NCI-H2081 (cell line): ENCODE measurements around the gene MGAT4A.
A peak's percentile ranks its signal among the peaks of the same experiment; 100 is the strongest.

Source experiments
- DNase-seq, 2 experiments: peaks; one replicate each; lab custom pipeline; 2025; lab: John Stamatoyannopoulos, UW

MGAT4A gene

GRCh38 chr2:98658816-98659490 lies 72.0 kb downstream of the MGAT4A start:
- DNase-seq: no peak

GRCh38 chr2:98656800-98657199 lies 74.1 kb downstream of the MGAT4A start:
- DNase-seq: no peak

- DNase-seq: no peak
Observed at GRCh38 chr2:98654699-98655495, 76.0 kb downstream of the MGAT4A start.

GRCh38 chr2:98650998-98651397 lies 79.9 kb downstream of the MGAT4A start:
- DNase-seq: no peak

- no peak for DNase-seq
Observed at GRCh38 chr2:98649992-98650375, 80.9 kb downstream of the MGAT4A start.

GRCh38 chr2:98649135-98649991 lies 81.6 kb downstream of the MGAT4A start:
- peak; percentile 66 to 85 for DNase-seq

GRCh38 chr2:98648451-98648850 lies 82.5 kb downstream of the MGAT4A start:
- no peak for DNase-seq

GRCh38 chr2:98647636-98648035 lies 83.3 kb downstream of the MGAT4A start:
- DNase-seq: no peak

- DNase-seq: no peak
Observed at GRCh38 chr2:98643496-98644100, 87.3 kb downstream of the MGAT4A start.

GRCh38 chr2:98637401-98638147 lies 93.4 kb downstream of the MGAT4A start:
- no peak for DNase-seq

GRCh38 chr2:98634406-98635092 lies 96.4 kb downstream of the MGAT4A start:
- no peak for DNase-seq

- DNase-seq: no peak
Observed at GRCh38 chr2:98632351-98632750, 98.6 kb downstream of the MGAT4A start.

GRCh38 chr2:98623657-98624056 lies 107.3 kb downstream of the MGAT4A start:
- DNase-seq: peak in 1 of 2 experiments; percentile 35

- no peak for DNase-seq
Observed at GRCh38 chr2:98617149-98617548, 113.8 kb downstream of the MGAT4A start.

- no peak for DNase-seq
Observed at GRCh38 chr2:98615481-98615880, 115.5 kb downstream of the MGAT4A start.

- no peak for DNase-seq
Observed at GRCh38 chr2:98614024-98614739, 116.8 kb downstream of the MGAT4A start.

- DNase-seq: no peak
Observed at GRCh38 chr2:98608962-98609604, 121.8 kb downstream of the MGAT4A start.

- DNase-seq: peak; percentile 82 to 90
Observed at GRCh38 chr2:98608116-98608961, 122.6 kb downstream of the MGAT4A start, which contains the start of the genes COA5 and UNC50. TSS of gene COA5 (minus strand) at chr2:98608512. CDS start at chr2:98608405, 107 bp downstream. TSS of gene UNC50 (plus strand) at chr2:98608589. CDS start at chr2:98609760, 1,171 bp downstream.
